ENCODE results near the gene SLC46A3. TPM values are rescaled to one million over a fixed set of nuclear protein-coding genes. Genes with fewer than 3 reads are reported as not detected.

SLC46A3 gene
- total RNA-seq, 4 donors from 2014 or later: 8.3 to 20.7 (median 12.0) TPM

DNA sequence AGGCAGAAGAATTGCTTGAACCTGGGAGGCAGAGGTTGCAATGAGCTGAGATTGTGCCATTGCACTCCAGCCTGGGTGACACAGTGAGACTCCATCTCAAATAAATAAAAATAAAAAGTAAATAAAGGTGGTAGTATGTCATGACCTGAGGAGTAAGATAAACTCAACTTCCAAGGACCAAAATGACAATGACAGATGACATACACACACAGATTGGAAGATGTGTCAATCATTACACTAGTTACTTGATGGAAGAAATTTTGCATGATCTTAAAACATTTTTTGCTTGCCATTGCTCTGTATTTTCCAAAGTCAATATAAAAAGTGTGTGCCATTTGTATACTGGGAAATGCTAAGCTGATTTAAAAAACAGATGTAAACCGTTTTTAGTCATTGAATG is 4.1 kb downstream of the SLC46A3 start:
- ATAC-seq: no peak
- H3K27ac ChIP-seq: no peak overlapping the region
- peaks cover 0 to 11% of the 10 kb centered on the region in 2 donors for H3K36me3 ChIP-seq
- H3K4me1 ChIP-seq: peaks cover 0 to 28% (median 6%) of the 10 kb centered on the region in 3 donors
- H3K27me3 ChIP-seq: no peaks in the 10 kb centered on the region
- 86 to 93% methylated on average over 1 of the region's 1 CpG for WGBS, 2 donors (ENCODE audit: low coverage in 1 of 2)
- TF ChIP-seq, protein P1, sequence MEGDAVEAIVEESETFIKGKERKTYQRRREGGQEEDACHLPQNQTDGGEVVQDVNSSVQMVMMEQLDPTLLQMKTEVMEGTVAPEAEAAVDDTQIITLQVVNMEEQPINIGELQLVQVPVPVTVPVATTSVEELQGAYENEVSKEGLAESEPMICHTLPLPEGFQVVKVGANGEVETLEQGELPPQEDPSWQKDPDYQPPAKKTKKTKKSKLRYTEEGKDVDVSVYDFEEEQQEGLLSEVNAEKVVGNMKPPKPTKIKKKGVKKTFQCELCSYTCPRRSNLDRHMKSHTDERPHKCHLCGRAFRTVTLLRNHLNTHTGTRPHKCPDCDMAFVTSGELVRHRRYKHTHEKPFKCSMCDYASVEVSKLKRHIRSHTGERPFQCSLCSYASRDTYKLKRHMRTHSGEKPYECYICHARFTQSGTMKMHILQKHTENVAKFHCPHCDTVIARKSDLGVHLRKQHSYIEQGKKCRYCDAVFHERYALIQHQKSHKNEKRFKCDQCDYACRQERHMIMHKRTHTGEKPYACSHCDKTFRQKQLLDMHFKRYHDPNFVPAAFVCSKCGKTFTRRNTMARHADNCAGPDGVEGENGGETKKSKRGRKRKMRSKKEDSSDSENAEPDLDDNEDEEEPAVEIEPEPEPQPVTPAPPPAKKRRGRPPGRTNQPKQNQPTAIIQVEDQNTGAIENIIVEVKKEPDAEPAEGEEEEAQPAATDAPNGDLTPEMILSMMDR (IDR thresholded peaks at IDR 0.05): no peak
- no peak for TF ChIP-seq EP300 (IDR thresholded peaks at IDR 0.05)
- no peak for TF ChIP-seq POLR2A (IDR thresholded peaks at IDR 0.05)
- no peak for TF ChIP-seq POLR2AphosphoS5 (IDR thresholded peaks at IDR 0.05)
- H3K9me3 ChIP-seq: no peaks in the 10 kb centered on the region
- no peak overlapping the region for H3K4me3 ChIP-seq

DNA sequence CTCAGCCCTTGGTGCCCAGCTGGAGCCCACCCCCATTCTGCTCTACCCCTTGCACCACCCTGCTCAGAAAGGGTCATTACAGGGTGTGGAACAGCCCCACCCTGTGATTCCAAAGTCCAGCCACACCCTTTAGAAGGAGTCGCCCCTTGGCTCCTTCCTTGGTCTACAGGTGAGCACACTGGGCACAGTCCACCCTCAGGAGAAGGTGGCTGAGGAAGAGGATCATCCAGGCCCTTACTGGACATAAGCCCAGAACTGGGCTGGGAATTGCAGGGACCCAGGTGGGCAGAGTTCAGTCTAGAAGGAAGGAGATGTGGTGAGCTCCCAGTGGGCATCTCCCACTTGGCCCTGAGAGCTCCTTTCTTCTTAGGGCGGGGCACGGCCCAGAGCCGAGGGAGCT is 8.6 kb downstream of the SLC46A3 start:
- no peak for ATAC-seq
- no peak for TF ChIP-seq POLR2A (IDR thresholded peaks at IDR 0.05)
- TF ChIP-seq EP300 (IDR thresholded peaks at IDR 0.05): no peak
- TF ChIP-seq POLR2AphosphoS5 (IDR thresholded peaks at IDR 0.05): no peak
- peaks cover 0 to 23% of the 10 kb centered on the region in 2 donors for H3K36me3 ChIP-seq
- no peaks in the 10 kb centered on the region for H3K9me3 ChIP-seq
- WGBS, 2 donors (ENCODE audit: low coverage in 1 of 2): no CpG with 5 or more reads among the region's 4 CpGs
- no peaks in the 10 kb centered on the region for H3K4me1 ChIP-seq
- H3K4me3 ChIP-seq: no peak overlapping the region
- no peak overlapping the region for H3K27ac ChIP-seq
- H3K27me3 ChIP-seq: no peaks in the 10 kb centered on the region

DNA sequence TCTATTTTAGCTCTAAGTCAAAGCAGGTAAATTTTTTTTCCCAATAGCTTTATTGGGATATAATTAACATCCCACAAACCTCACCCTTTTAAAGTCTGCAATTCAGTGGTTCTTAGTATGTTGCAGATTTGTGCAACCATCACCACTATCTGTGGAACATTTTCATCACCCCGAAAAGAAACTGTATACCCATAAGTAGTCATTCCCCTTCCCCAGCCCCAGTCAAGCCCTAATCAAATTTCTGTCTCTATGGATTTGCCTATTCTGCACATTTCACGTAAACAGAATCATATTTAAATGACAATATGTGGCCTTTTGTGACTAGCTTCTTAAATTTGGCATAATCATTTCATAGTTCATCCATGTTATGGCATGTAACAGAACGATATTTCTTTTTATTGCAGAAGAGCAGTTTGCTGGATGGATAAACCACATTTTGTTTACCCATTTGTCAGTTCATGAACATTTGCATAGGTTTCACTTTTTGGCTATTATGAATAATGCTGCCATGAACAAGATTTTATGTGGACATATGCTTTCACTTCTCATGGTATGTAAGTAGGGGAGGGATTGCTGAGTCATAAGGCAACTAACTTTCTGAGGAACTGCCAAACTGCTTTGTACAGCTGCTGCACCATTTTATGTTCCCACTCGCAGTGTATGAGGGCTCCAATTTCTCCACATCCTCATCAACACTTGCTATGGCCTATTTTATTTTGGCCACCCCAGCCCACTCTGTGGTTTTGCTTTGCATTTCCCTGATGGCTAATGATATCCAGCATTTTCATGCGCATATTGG is 10.9 kb downstream of the SLC46A3 start:
- TF ChIP-seq POLR2AphosphoS5 (IDR thresholded peaks at IDR 0.05) (no peak), EP300 (IDR thresholded peaks at IDR 0.05) (no peak), POLR2A (IDR thresholded peaks at IDR 0.05) (no peak)
- TF ChIP-seq, protein P1 (IDR thresholded peaks at IDR 0.05): no peak
- WGBS, 2 donors (ENCODE audit: low coverage in 1 of 2): 78 to 90% methylated on average over 4 to 5 of the region's 5 CpGs
- ATAC-seq: no peak

DNA sequence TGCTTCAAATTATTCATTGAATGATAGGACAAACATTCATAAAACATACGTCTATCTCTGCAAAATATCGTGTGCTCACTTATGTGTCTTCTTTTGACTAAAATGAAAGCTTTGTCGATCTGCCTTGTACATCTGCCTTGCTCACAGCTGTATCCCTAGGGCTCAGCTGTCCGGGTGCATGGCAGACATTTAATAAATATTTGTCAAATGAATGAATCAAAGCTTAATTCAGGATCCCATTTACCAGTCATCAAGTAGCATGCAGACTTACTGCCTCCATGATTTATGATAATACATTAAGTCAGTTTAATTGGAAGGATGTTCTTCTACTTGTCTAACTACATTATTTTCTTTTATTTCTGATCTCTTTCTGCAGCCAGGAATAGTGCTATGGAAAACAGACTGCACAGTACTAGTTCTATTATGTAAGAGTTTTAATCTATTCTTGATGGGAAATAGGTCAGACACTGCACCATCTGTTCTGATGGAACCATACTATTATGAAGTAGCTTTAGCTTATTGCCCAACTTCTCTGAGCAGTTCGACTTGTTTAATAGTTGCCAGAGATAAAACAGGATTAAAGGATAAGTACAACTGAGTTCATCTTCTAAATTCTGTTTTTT is 13.2 kb downstream of the SLC46A3 start:
- WGBS, 2 donors (ENCODE audit: low coverage in 1 of 2): 60 to 79% methylated on average over 4 to 5 of the region's 5 CpGs
- TF ChIP-seq EP300 (IDR thresholded peaks at IDR 0.05) (no peak), POLR2AphosphoS5 (IDR thresholded peaks at IDR 0.05) (no peak), POLR2A (IDR thresholded peaks at IDR 0.05) (no peak)
- TF ChIP-seq, protein P1 (IDR thresholded peaks at IDR 0.05): no peak
- ATAC-seq: no peak

More for the DNA sequence above, 10.9 kb downstream of the SLC46A3 start:
- Histone ChIP-seq H3K27me3 (no peaks in the 10 kb centered on the region), H3K27ac (no peak overlapping the region), H3K4me3 (no peak overlapping the region), H3K4me1 (no peaks in the 10 kb centered on the region), H3K36me3 (peaks cover 0 to 42% of the 10 kb centered on the region in 2 donors), H3K9me3 (no peaks in the 10 kb centered on the region)

DNA sequence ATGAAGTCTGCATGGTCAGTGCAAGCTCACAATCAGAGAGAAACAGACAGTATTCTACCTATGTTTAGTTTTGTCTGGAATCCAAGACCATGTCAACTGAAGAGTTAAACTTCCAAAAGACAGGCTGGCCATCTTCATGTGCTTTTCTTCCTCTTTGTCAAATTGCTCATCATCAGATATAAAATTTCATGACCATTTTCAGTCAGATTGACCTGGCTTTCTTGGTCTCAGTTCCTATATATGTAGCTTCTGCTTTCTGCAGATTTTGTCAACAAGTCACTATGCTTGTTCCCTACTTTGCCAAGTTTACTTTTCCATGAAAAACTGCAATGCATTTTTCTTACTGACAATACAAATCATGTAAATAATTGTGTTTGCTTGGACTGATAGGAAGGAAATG is 13.9 kb downstream of the SLC46A3 start:
- no peak for ATAC-seq
- TF ChIP-seq POLR2AphosphoS5 (IDR thresholded peaks at IDR 0.05) (no peak), EP300 (IDR thresholded peaks at IDR 0.05) (no peak), POLR2A (IDR thresholded peaks at IDR 0.05) (no peak)
- TF ChIP-seq, protein P1 (IDR thresholded peaks at IDR 0.05): no peak
- no peak overlapping the region for H3K4me3 ChIP-seq
- peaks cover 0 to 61% of the 10 kb centered on the region in 2 donors for H3K36me3 ChIP-seq
- no peaks in the 10 kb centered on the region for H3K4me1 ChIP-seq
- no peaks in the 10 kb centered on the region for H3K27me3 ChIP-seq
- H3K9me3 ChIP-seq: no peaks in the 10 kb centered on the region
- H3K27ac ChIP-seq: no peak overlapping the region

More for the DNA sequence above, 13.2 kb downstream of the SLC46A3 start:
- Histone ChIP-seq H3K4me1 (no peaks in the 10 kb centered on the region), H3K4me3 (no peak overlapping the region), H3K9me3 (no peaks in the 10 kb centered on the region), H3K36me3 (peaks cover 0 to 61% of the 10 kb centered on the region in 2 donors), H3K27ac (no peak overlapping the region), H3K27me3 (no peaks in the 10 kb centered on the region)

Data from gastroesophageal sphincter (tissue), 4 donors.